ENCODE data around the gene SHANK1.

The SHANK1 gene

DNA sequence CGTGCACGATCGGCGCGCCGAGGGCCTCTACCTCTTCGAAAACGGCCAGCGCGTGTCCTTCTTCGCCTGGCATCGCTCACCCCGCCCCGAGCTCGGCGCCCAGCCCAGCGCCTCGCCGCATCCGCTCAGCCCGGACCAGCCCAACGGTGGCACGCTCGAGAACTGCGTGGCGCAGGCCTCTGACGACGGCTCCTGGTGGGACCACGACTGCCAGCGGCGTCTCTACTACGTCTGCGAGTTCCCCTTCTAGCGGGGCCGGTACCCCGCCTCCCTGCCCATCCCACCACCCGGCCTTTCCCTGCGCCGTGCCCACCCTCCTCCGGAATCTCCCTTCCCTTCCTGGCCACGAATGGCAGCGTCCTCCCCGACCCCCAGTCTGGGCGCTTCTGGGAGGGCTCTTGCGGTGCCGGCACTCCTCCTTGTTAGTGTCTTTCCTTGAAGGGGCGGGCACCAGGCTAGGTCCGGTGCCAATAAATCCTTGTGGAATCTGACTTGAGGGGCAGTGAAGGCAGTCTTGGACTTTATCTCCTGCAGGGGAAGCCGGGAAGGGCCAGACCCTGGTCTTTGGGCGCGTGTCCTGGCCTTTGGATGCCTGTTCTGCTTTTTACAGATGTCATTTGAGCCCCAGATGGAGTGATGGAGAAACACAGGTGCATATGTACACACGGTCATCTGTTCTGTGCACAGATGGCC, 5.8 kb upstream of the SHANK1 start:
- TF ChIP-seq TAF1 (IDR thresholded peaks at IDR 0.05; ENCODE audit: borderline replicate concordance, insufficient read depth, low read length) (no peak), SIN3A (IDR thresholded peaks at IDR 0.05; ENCODE audit: borderline replicate concordance, insufficient read depth, low read length) (no peak), POLR2AphosphoS5 (IDR thresholded peaks at IDR 0.05; ENCODE audit: low read depth, low read length) (peak; percentile 26; the same call in 1 of the 2 replicates), FOXP2 (optimal IDR thresholded peaks at IDR 0.05; ENCODE audit: borderline replicate concordance, extremely low read depth, extremely low read length, insufficient read depth) (no peak)
- TF ChIP-seq, protein P1, sequence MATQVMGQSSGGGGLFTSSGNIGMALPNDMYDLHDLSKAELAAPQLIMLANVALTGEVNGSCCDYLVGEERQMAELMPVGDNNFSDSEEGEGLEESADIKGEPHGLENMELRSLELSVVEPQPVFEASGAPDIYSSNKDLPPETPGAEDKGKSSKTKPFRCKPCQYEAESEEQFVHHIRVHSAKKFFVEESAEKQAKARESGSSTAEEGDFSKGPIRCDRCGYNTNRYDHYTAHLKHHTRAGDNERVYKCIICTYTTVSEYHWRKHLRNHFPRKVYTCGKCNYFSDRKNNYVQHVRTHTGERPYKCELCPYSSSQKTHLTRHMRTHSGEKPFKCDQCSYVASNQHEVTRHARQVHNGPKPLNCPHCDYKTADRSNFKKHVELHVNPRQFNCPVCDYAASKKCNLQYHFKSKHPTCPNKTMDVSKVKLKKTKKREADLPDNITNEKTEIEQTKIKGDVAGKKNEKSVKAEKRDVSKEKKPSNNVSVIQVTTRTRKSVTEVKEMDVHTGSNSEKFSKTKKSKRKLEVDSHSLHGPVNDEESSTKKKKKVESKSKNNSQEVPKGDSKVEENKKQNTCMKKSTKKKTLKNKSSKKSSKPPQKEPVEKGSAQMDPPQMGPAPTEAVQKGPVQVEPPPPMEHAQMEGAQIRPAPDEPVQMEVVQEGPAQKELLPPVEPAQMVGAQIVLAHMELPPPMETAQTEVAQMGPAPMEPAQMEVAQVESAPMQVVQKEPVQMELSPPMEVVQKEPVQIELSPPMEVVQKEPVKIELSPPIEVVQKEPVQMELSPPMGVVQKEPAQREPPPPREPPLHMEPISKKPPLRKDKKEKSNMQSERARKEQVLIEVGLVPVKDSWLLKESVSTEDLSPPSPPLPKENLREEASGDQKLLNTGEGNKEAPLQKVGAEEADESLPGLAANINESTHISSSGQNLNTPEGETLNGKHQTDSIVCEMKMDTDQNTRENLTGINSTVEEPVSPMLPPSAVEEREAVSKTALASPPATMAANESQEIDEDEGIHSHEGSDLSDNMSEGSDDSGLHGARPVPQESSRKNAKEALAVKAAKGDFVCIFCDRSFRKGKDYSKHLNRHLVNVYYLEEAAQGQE (IDR thresholded peaks at IDR 0.05; ENCODE audit: insufficient read depth in 1 of 2, low read depth in 2 of 2, low read length in 2 of 2), result no peak

DNA sequence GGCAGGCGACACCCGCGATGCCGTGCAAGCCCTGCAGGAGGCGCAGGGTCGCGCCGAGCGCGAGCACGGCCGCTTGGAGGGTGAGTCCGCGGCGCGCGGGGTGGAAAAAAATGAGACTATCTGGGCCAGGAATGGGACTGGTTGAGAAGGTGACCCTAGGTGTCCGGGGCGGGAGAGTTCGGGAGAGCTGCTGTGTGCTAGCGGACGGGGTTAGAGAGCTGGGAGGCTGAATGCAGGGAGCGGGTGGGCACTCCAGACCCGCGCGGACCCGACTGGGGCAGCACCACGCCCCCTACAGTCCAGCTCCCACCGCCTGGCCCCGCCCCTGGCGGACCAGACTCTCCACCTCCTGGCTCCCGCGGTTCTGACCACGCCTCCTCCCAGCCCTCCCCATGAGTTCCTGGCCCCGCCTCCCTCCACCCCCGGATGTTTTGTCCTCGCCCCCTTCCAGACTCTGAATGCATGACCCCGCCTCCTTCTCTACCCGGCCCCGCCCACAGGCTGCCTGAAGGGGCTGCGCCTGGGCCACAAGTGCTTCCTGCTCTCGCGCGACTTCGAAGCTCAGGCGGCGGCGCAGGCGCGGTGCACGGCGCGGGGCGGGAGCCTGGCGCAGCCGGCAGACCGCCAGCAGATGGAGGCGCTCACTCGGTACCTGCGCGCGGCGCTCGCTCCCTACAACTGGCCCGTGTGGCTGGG, 5.1 kb upstream of the SHANK1 start:
- TF ChIP-seq POLR2AphosphoS5 (IDR thresholded peaks at IDR 0.05; ENCODE audit: low read depth, low read length), result peak; percentile 88; the same call in 1 of the 2 replicates
- 0 out of 2 replicates have a peak, but pooled peaks have one; percentile 26 for TF ChIP-seq SIN3A (IDR thresholded peaks at IDR 0.05; ENCODE audit: borderline replicate concordance, insufficient read depth, low read length)
- peak; percentile 77 for TF ChIP-seq FOXP2 (optimal IDR thresholded peaks at IDR 0.05; ENCODE audit: borderline replicate concordance, extremely low read depth, extremely low read length, insufficient read depth)
- peak; percentile 47; the same call in 1 of the 2 replicates for TF ChIP-seq TAF1 (IDR thresholded peaks at IDR 0.05; ENCODE audit: borderline replicate concordance, insufficient read depth, low read length)
- TF ChIP-seq, protein P1 (IDR thresholded peaks at IDR 0.05; ENCODE audit: insufficient read depth in 1 of 2, low read depth in 2 of 2, low read length in 2 of 2), result no peak

DNA sequence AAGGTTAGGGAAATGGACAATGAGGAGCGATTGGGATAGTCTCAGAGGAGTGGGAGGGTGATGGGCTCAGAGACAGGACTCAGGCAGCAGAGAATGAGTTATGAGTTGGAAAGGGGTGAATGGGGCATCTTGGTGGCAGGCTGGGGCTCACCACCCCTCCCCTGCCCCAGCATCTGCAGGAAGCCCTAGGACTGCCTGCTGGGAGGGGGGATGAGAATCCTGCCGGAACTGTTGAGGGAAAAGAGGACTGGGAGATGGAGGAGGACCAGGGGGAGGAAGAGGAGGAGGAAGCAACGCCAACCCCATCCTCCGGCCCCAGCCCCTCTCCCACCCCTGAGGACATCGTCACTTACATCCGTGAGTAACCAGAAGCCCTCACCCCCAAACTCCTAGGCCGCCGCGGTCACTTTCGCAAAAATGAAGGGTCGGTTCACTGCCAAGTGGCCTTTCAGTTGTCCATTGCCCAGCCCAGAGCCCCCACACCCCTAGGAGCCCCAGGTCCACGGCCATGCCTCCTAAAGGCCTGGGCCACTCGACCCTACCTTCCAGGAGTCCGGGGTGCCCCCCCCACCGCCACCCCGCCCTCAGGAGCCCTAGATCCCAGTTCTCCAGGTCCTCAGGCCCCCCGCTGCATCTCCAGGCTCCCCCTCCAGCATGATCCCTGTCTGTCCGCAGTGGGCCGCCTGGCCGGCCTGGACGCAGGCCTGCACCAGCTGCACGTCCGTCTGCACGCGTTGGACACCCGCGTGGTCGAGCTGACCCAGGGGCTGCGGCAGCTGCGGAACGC, 4.3 kb upstream of the SHANK1 start:
- TF ChIP-seq, protein P1 (IDR thresholded peaks at IDR 0.05; ENCODE audit: insufficient read depth in 1 of 2, low read depth in 2 of 2, low read length in 2 of 2), result no peak
- TF ChIP-seq SIN3A (IDR thresholded peaks at IDR 0.05; ENCODE audit: borderline replicate concordance, insufficient read depth, low read length) (no peak), POLR2AphosphoS5 (IDR thresholded peaks at IDR 0.05; ENCODE audit: low read depth, low read length) (0 out of 2 replicates have a peak, but pooled peaks have one; percentile 1), TAF1 (IDR thresholded peaks at IDR 0.05; ENCODE audit: borderline replicate concordance, insufficient read depth, low read length) (no peak; the same call in 1 of the 2 replicates), FOXP2 (optimal IDR thresholded peaks at IDR 0.05; ENCODE audit: borderline replicate concordance, extremely low read depth, extremely low read length, insufficient read depth) (no peak)

DNA sequence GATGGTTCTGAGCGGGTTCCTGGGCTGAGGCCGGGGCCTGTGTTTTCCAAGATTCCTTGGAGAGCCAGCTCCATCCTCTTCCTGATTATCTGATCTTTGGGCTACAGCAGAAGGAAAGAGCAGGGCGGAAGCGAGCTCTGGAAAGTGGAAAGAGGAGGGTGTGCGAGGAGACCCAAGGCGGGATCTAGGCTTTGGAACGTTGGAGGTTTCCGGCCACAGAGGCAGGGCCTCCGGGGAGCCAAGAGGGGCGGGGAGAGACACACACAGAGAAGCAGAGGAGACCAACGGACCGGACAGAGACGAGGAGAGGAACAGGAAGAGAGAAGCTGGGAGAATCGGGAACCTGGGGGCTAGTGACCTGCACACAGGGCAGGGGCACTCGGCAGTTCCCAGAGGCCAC, 3.5 kb upstream of the SHANK1 start, which contains the start of gene CLEC11A:
CLEC11A (plus strand) TSS at position 296 of the 400 bp plus-strand sequence. CDS start 162 bp downstream, outside the sequence.
- TF ChIP-seq, protein P1 (IDR thresholded peaks at IDR 0.05; ENCODE audit: insufficient read depth in 1 of 2, low read depth in 2 of 2, low read length in 2 of 2), result no peak
- TF ChIP-seq TAF1 (IDR thresholded peaks at IDR 0.05; ENCODE audit: borderline replicate concordance, insufficient read depth, low read length) (0 out of 2 replicates have a peak, but pooled peaks have one; percentile 18), FOXP2 (optimal IDR thresholded peaks at IDR 0.05; ENCODE audit: borderline replicate concordance, extremely low read depth, extremely low read length, insufficient read depth) (no peak), POLR2AphosphoS5 (IDR thresholded peaks at IDR 0.05; ENCODE audit: low read depth, low read length) (peak; percentile 35; the same call in 1 of the 2 replicates)

All from PFSK-1 (cell line).